Endothelial cell of hepatic sinusoid (primary cell): ENCODE results near the gene MLXIP.

ENCODE experiments used
- in situ Hi-C: cut with HindIII; loops from 2 replicates; pipeline ENCODE4 v1.10.0; 2017; ENCODE audit warnings: low sequenced_read_pairs

Gene MLXIP

GRCh38 chr12:122182887-122183587, 104.5 kb downstream of the MLXIP start, which contains the start of gene LRRC43:
TSS of gene LRRC43 (plus strand) at chr12:122183123. CDS start at chr12:122183145, 22 bp downstream.
- in situ Hi-C loops: loop anchor here (5.0 kb wide), 3 partner anchors 41 to 111 kb away; no protein-coding TSS in a partner anchor

- in situ Hi-C loops: loop anchor here (5.0 kb wide), 3 partner anchors 41 to 111 kb away; no protein-coding TSS in a partner anchor
Observed at GRCh38 chr12:122183588-122183940, 105.0 kb downstream of the MLXIP start.

- in situ Hi-C loops: loop anchor here (5.0 kb wide), 3 partner anchors 42 to 112 kb away; no protein-coding TSS in a partner anchor
Observed at GRCh38 chr12:122184517-122184916, 106.0 kb downstream of the MLXIP start.

- in situ Hi-C loops: no loop called here
Observed at GRCh38 chr12:122185079-122185478, 106.5 kb downstream of the MLXIP start.

GRCh38 chr12:122185494-122186082, 107.0 kb downstream of the MLXIP start:
- in situ Hi-C loops: no loop called here

GRCh38 chr12:122187466-122187865, 108.9 kb downstream of the MLXIP start:
- in situ Hi-C loops: no loop called here

GRCh38 chr12:122189626-122190475, 111.3 kb downstream of the MLXIP start:
- in situ Hi-C loops: no loop called here

- in situ Hi-C loops: no loop called here
Observed at GRCh38 chr12:122190842-122191668, 112.5 kb downstream of the MLXIP start.

GRCh38 chr12:122192441-122192840, 113.9 kb downstream of the MLXIP start:
- in situ Hi-C loops: no loop called here

GRCh38 chr12:122194804-122195203, 116.2 kb downstream of the MLXIP start:
- in situ Hi-C loops: no loop called here

- in situ Hi-C loops: no loop called here
Observed at GRCh38 chr12:122195405-122195804, 116.8 kb downstream of the MLXIP start.
